ENCODE data around the gene ZNF614. TPM values are rescaled to one million over a fixed set of nuclear protein-coding genes. Genes with fewer than 3 reads are reported as not detected.
"Not testable (repeated sequence)": the region's sequence is repeated elsewhere in the genome, so short reads cannot be mapped to it uniquely, and the experiment has no call there.

ZNF614 gene
- total RNA-seq (2014; rRNA removed; shearing (Covaris generic); ENCODE audit: low replicate concordance): 9.2 and 14.2 TPM in 2 replicates

- Histone ChIP-seq H3K79me2 (ENCODE audit: low read length) (peaks cover 59% of the 10 kb centered on the region), H3K27me3 (ENCODE audit: low read length) (no peaks in the 10 kb centered on the region), H3K4me2 (ENCODE audit: low read depth, low read length, poor library complexity, severe bottlenecking) (peak within 1 kb of the TSS; percentile 97), H3K4me3 (ENCODE audit: low read length) (peak within 1 kb of the TSS; percentile 76), H4K20me1 (ENCODE audit: insufficient read depth, low read depth, low read length) (no peaks in the 10 kb centered on the region), H3K36me3 (ENCODE audit: insufficient read depth, low read length) (peaks cover 75% of the 10 kb centered on the region), H3K4me1 (ENCODE audit: low read length) (peaks cover 15% of the 10 kb centered on the region), H3K9me2 (replicated peaks; ENCODE audit: insufficient read depth, low read length) (no peaks in the 10 kb centered on the region), H3K27ac (ENCODE audit: low read length) (peak within 1 kb of the TSS; percentile 75), H3K9ac (ENCODE audit: low read length) (peak within 1 kb of the TSS; percentile 78), H3K9me3 (ENCODE audit: low read length) (peaks cover 58% of the 10 kb centered on the region), H2AFZ (ENCODE audit: low read length) (peak within 1 kb of the TSS; percentile 88)
- DNase-seq: peak; percentile 97
Observed at GRCh38 chr19:52028027-52028779, at the start of gene ZNF614. ZNF614 (minus strand) TSS chr19:52028379; CDS start chr19:52025745, 2,634 bp downstream.

- Histone ChIP-seq H3K27me3 (ENCODE audit: low read length) (peaks cover 3% of the 10 kb centered on the region; the same call in 1 of the 2 replicates), H3K9me2 (replicated peaks; ENCODE audit: insufficient read depth, low read length) (no peaks in the 10 kb centered on the region), H2AFZ (ENCODE audit: low read length) (no peak overlapping the region), H3K9me3 (ENCODE audit: low read length) (peaks cover 55% of the 10 kb centered on the region), H3K79me2 (ENCODE audit: low read length) (no peaks in the 10 kb centered on the region), H3K9ac (ENCODE audit: low read length) (no peak overlapping the region), H3K36me3 (ENCODE audit: insufficient read depth, low read length) (no peaks in the 10 kb centered on the region), H3K27ac (ENCODE audit: low read length) (no peak overlapping the region), H4K20me1 (ENCODE audit: insufficient read depth, low read depth, low read length) (no peaks in the 10 kb centered on the region), H3K4me1 (ENCODE audit: low read length) (no peaks in the 10 kb centered on the region), H3K4me3 (ENCODE audit: low read length) (no peak overlapping the region), H3K4me2 (ENCODE audit: low read depth, low read length, poor library complexity, severe bottlenecking) (no peak overlapping the region)
- DNase-seq: no peak
Observed at GRCh38 chr19:52070496-52070895, 42.3 kb upstream of the ZNF614 start.

DNA sequence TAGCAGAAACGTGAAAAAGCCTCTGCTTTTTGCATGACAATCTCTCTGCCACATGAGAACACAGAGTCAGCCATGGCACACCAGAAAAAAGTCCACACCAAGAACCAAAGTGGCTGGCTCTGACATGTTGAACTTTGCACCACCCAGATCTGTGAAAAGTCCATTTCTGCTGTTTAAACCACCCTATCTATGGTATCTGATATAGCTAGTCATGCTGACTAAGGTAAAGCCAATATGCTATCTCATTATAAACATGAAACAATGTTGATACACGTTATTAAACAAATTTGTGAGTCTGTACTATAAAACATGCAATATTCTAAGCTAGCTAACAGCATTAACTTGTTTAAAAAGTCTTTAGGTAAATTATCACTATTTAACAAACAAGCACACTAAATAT lies 41.5 kb upstream of the ZNF614 start:
- DNase-seq: no peak
- Histone ChIP-seq H4K20me1 (ENCODE audit: insufficient read depth, low read depth, low read length) (no peaks in the 10 kb centered on the region), H3K27ac (ENCODE audit: low read length) (no peak overlapping the region), H3K4me3 (ENCODE audit: low read length) (no peak overlapping the region), H3K9me3 (ENCODE audit: low read length) (peaks cover 64% of the 10 kb centered on the region), H3K4me1 (ENCODE audit: low read length) (no peaks in the 10 kb centered on the region), H3K27me3 (ENCODE audit: low read length) (peaks cover 3% of the 10 kb centered on the region; the same call in 1 of the 2 replicates), H2AFZ (ENCODE audit: low read length) (no peak overlapping the region), H3K36me3 (ENCODE audit: insufficient read depth, low read length) (no peaks in the 10 kb centered on the region), H3K79me2 (ENCODE audit: low read length) (no peaks in the 10 kb centered on the region), H3K9ac (ENCODE audit: low read length) (no peak overlapping the region), H3K4me2 (ENCODE audit: low read depth, low read length, poor library complexity, severe bottlenecking) (no peak overlapping the region), H3K9me2 (replicated peaks; ENCODE audit: insufficient read depth, low read length) (no peaks in the 10 kb centered on the region)

- H3K9me3 ChIP-seq (ENCODE audit: low read length): peaks cover 66% of the 10 kb centered on the region
- H3K4me1 ChIP-seq (ENCODE audit: low read length): no peaks in the 10 kb centered on the region
- no peak for DNase-seq
- H4K20me1 ChIP-seq (ENCODE audit: insufficient read depth, low read depth, low read length): no peaks in the 10 kb centered on the region
- no peak overlapping the region for H3K4me2 ChIP-seq (ENCODE audit: low read depth, low read length, poor library complexity, severe bottlenecking)
- H3K9me2 ChIP-seq (replicated peaks; ENCODE audit: insufficient read depth, low read length): no peaks in the 10 kb centered on the region
- no peak overlapping the region for H3K9ac ChIP-seq (ENCODE audit: low read length)
- no peak overlapping the region for H2AFZ ChIP-seq (ENCODE audit: low read length)
- no peaks in the 10 kb centered on the region for H3K79me2 ChIP-seq (ENCODE audit: low read length)
- H3K36me3 ChIP-seq (ENCODE audit: insufficient read depth, low read length): no peaks in the 10 kb centered on the region
- H3K27me3 ChIP-seq (ENCODE audit: low read length): peaks cover 3% of the 10 kb centered on the region; the same call in 1 of the 2 replicates
- no peak overlapping the region for H3K27ac ChIP-seq (ENCODE audit: low read length)
- H3K4me3 ChIP-seq (ENCODE audit: low read length): no peak overlapping the region
Observed at GRCh38 chr19:52066258-52066863, 38.2 kb upstream of the ZNF614 start.

GRCh38 chr19:52065399-52065798 lies 37.2 kb upstream of the ZNF614 start:
- Histone ChIP-seq H3K9ac (ENCODE audit: low read length) (no peak overlapping the region), H3K9me3 (ENCODE audit: low read length) (peaks cover 64% of the 10 kb centered on the region), H3K4me3 (ENCODE audit: low read length) (no peak overlapping the region), H4K20me1 (ENCODE audit: insufficient read depth, low read depth, low read length) (no peaks in the 10 kb centered on the region), H3K4me2 (ENCODE audit: low read depth, low read length, poor library complexity, severe bottlenecking) (no peak overlapping the region), H2AFZ (ENCODE audit: low read length) (no peak overlapping the region), H3K36me3 (ENCODE audit: insufficient read depth, low read length) (no peaks in the 10 kb centered on the region), H3K79me2 (ENCODE audit: low read length) (no peaks in the 10 kb centered on the region), H3K27ac (ENCODE audit: low read length) (no peak overlapping the region), H3K4me1 (ENCODE audit: low read length) (no peaks in the 10 kb centered on the region), H3K27me3 (ENCODE audit: low read length) (no peaks in the 10 kb centered on the region; the same call in 1 of the 2 replicates), H3K9me2 (replicated peaks; ENCODE audit: insufficient read depth, low read length) (no peaks in the 10 kb centered on the region)
- DNase-seq: no peak

DNA sequence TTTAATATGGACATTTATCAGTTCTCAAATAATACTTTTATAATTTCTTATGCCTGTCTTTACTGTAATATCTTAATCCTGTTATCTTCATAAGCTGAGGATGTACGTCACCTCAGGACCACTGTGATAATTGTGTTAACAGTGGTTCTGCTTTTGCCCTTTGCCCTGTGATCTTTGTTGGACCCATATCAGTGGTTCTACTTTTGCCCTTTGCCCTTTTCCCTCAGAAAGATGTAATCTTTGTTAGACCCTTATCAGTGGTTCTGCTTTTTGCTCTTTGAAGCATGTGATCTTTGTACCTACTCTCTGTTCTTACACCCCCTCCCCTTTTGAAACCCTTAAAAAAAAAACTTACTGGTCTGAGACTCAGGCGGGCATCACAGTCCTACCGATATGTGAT lies 28.3 kb upstream of the ZNF614 start:
- H3K9me3 ChIP-seq (ENCODE audit: low read length): peaks cover 27% of the 10 kb centered on the region
- not testable (repeated sequence) for H3K36me3 ChIP-seq (ENCODE audit: insufficient read depth, low read length); H3K79me2 ChIP-seq (ENCODE audit: low read length); H2AFZ ChIP-seq (ENCODE audit: low read length); H3K4me2 ChIP-seq (ENCODE audit: low read depth, low read length, poor library complexity, severe bottlenecking); H4K20me1 ChIP-seq (ENCODE audit: insufficient read depth, low read depth, low read length); H3K27me3 ChIP-seq (ENCODE audit: low read length); H3K9me2 ChIP-seq (replicated peaks; ENCODE audit: insufficient read depth, low read length); H3K4me3 ChIP-seq (ENCODE audit: low read length); H3K27ac ChIP-seq (ENCODE audit: low read length); H3K9ac ChIP-seq (ENCODE audit: low read length); DNase-seq; H3K4me1 ChIP-seq (ENCODE audit: low read length)

GRCh38 chr19:52051736-52052135 lies 23.6 kb upstream of the ZNF614 start:
- not testable (repeated sequence) for DNase-seq; H3K4me2 ChIP-seq (ENCODE audit: low read depth, low read length, poor library complexity, severe bottlenecking); H2AFZ ChIP-seq (ENCODE audit: low read length); H3K9ac ChIP-seq (ENCODE audit: low read length); H3K4me3 ChIP-seq (ENCODE audit: low read length); H3K27ac ChIP-seq (ENCODE audit: low read length); H3K27me3 ChIP-seq (ENCODE audit: low read length); H3K9me2 ChIP-seq (replicated peaks; ENCODE audit: insufficient read depth, low read length); H4K20me1 ChIP-seq (ENCODE audit: insufficient read depth, low read depth, low read length)
- H3K36me3 ChIP-seq (ENCODE audit: insufficient read depth, low read length): peaks cover 14% of the 10 kb centered on the region
- H3K79me2 ChIP-seq (ENCODE audit: low read length): peaks cover 15% of the 10 kb centered on the region
- peaks cover 23% of the 10 kb centered on the region for H3K9me3 ChIP-seq (ENCODE audit: low read length)
- peaks cover 14% of the 10 kb centered on the region for H3K4me1 ChIP-seq (ENCODE audit: low read length)
